HuH-7 (cell line): ENCODE measurements around the gene ERC1.

Source experiments
- DNase-seq: peaks from one replicate; pipeline ENCODE4 v3.0.0; 2011; ENCODE audit warnings: low spot score

ERC1 gene

GRCh38 chr12:990661-991349, at the start of gene ERC1:
TSS of gene ERC1 (plus strand) at chr12:991223. CDS start at chr12:1027904, 36,681 bp downstream.
- peak; percentile 82 for DNase-seq

GRCh38 chr12:943051-943450, 48.0 kb upstream of the ERC1 start:
- DNase-seq, result no peak

GRCh38 chr12:944211-944610, 46.8 kb upstream of the ERC1 start:
- DNase-seq, result no peak

- DNase-seq, result no peak
Observed at GRCh38 chr12:946212-946611, 44.8 kb upstream of the ERC1 start.

GRCh38 chr12:946631-947030, 44.4 kb upstream of the ERC1 start:
- no peak for DNase-seq

GRCh38 chr12:948238-948637, 42.8 kb upstream of the ERC1 start:
- no peak for DNase-seq

- DNase-seq, result peak; percentile 81
Observed at GRCh38 chr12:949453-950191, 41.4 kb upstream of the ERC1 start, which contains the start of gene RAD52. TSS of gene RAD52 (minus strand) at chr12:949694. CDS start at chr12:933058, 16,636 bp downstream.

GRCh38 chr12:951176-951575, 39.8 kb upstream of the ERC1 start:
- no peak for DNase-seq

- no peak for DNase-seq
Observed at GRCh38 chr12:953776-954175, 37.2 kb upstream of the ERC1 start.

GRCh38 chr12:954741-955140, 36.3 kb upstream of the ERC1 start:
- DNase-seq, result no peak

- no peak for DNase-seq
Observed at GRCh38 chr12:955939-956338, 35.1 kb upstream of the ERC1 start.

GRCh38 chr12:958588-959123, 32.4 kb upstream of the ERC1 start:
- no peak for DNase-seq

- DNase-seq, result no peak
Observed at GRCh38 chr12:966724-967123, 24.3 kb upstream of the ERC1 start.

GRCh38 chr12:967641-968040, 23.4 kb upstream of the ERC1 start:
- DNase-seq, result no peak

GRCh38 chr12:968545-968944, 22.5 kb upstream of the ERC1 start:
- DNase-seq, result no peak

GRCh38 chr12:969821-970220, 21.2 kb upstream of the ERC1 start:
- DNase-seq, result no peak

GRCh38 chr12:971991-972390, 19.0 kb upstream of the ERC1 start:
- DNase-seq, result no peak

GRCh38 chr12:974271-974862, 16.7 kb upstream of the ERC1 start:
- DNase-seq, result no peak

GRCh38 chr12:976644-977043, 14.4 kb upstream of the ERC1 start:
- DNase-seq, result no peak

GRCh38 chr12:977156-977555, 13.9 kb upstream of the ERC1 start:
- DNase-seq, result no peak

GRCh38 chr12:979349-979748, 11.7 kb upstream of the ERC1 start:
- no peak for DNase-seq

- no peak for DNase-seq
Observed at GRCh38 chr12:981176-981828, 9.7 kb upstream of the ERC1 start.
